SK-N-SH (cell line): ENCODE measurements around the gene TUBB2B. TPM values are rescaled to one million over a fixed set of nuclear protein-coding genes. Genes with fewer than 3 reads are reported as not detected.

ENCODE experiments used
- CTCF ChIA-PET: fragments of 300-600, 350-600 bp; formaldehyde crosslinking; extraction: SDS; loops from one replicate; lab custom pipeline; 2021; lab: Yijun Ruan, JAX
- POLR2A ChIA-PET: fragments of 350-600 bp; sonication (Branson Sonifier 250); formaldehyde crosslinking; extraction: SDS; loops from one replicate; lab custom pipeline; 2020; ENCODE audit warnings: antibody characterized with exemption, inconsistent platforms; lab: Yijun Ruan, JAX
- DNase-seq: peaks from one replicate; pipeline ENCODE4 v3.0.0; 2012
- H2AFZ ChIP-seq: fragments of 200-600 bp; sonication (generic); 2 replicates; pipeline ENCODE4 v1.8.1; 2016; ENCODE audit warnings: antibody characterized with exemption, mild to moderate bottlenecking, low read depth
- H3F3A ChIP-seq: fragments of 200-600 bp; sonication (generic); replicated peaks from 2 replicates; pipeline ENCODE3; 2016; ENCODE audit warnings: antibody characterized with exemption, mild to moderate bottlenecking; ENCODE audit not compliant: insufficient read depth
- H3K27ac ChIP-seq, 2 experiments: fragments of 200-500 bp in 1 of 2; fragments of 200-600 bp in 1 of 2; sonication (Bioruptor generic) in 1 of 2; sonication (generic), shearing (Covaris generic) in 1 of 2; 2 replicates each; pipeline versions ENCODE4 v1.5.1 to v1.6.1; 2014 to 2016; ENCODE audit warnings: low read depth in 2 of 2, inconsistent platforms in 1 of 2, low read length in 1 of 2, mild to moderate bottlenecking in 1 of 2, mixed read lengths in 1 of 2
- H3K27me3 ChIP-seq: fragments of 200-600 bp; sonication (generic), shearing (Covaris generic); 2 replicates; pipeline ENCODE4 v1.6.1; 2016; ENCODE audit warnings: mixed run types; ENCODE audit not compliant: insufficient read depth
- H3K36me3 ChIP-seq, 2 experiments: fragments of 200-500 bp in 1 of 2; fragments of 200-600 bp in 1 of 2; sonication (Bioruptor generic) in 1 of 2; sonication (generic) in 1 of 2; replicated peaks in 1 of 2; 2 replicates each; pipeline versions ENCODE3 to v1.5.1; 2014 to 2016; ENCODE audit warnings: low read length in 1 of 2, mild to moderate bottlenecking in 1 of 2; ENCODE audit not compliant: insufficient read depth in 2 of 2, control insufficient read depth in 1 of 2
- H3K4me1 ChIP-seq, 2 experiments: fragments of 200-500 bp in 1 of 2; fragments of 200-600 bp in 1 of 2; sonication (Bioruptor generic) in 1 of 2; sonication (generic), shearing (Covaris generic) in 1 of 2; 2 replicates each; pipeline versions ENCODE4 v1.5.1 to v1.6.1; 2014 to 2016; ENCODE audit warnings: low read depth in 1 of 2, low read length in 1 of 2, mixed run types in 1 of 2; ENCODE audit not compliant: insufficient read depth in 2 of 2, control insufficient read depth in 1 of 2
- H3K4me2 ChIP-seq: fragments of 200-600 bp; sonication (generic), shearing (Covaris generic); 2 replicates; pipeline ENCODE4 v1.6.1; 2017; ENCODE audit warnings: mixed run types
- H3K4me3 ChIP-seq, 2 experiments: fragments of 200-500 bp in 1 of 2; fragments of 200-600 bp in 1 of 2; sonication (Bioruptor generic) in 1 of 2; sonication (generic), shearing (Covaris generic) in 1 of 2; 2 replicates each; pipeline versions ENCODE4 v1.5.1 to v1.8.1; 2014 to 2016; ENCODE audit warnings: low read depth in 2 of 2, inconsistent platforms in 1 of 2, low read length in 1 of 2, mild to moderate bottlenecking in 1 of 2, mixed read lengths in 1 of 2, moderate library complexity in 1 of 2
- H3K79me2 ChIP-seq: fragments of 200-600 bp; sonication (generic); 2 replicates; pipeline ENCODE4 v1.8.1; 2017; ENCODE audit warnings: mild to moderate bottlenecking; ENCODE audit not compliant: insufficient read depth
- H3K9ac ChIP-seq: fragments of 200-600 bp; sonication (generic); 2 replicates; pipeline ENCODE4 v1.6.1; 2017; ENCODE audit warnings: mixed run types
- H3K9me2 ChIP-seq: fragments of 200-600 bp; sonication (generic); 2 replicates; pipeline ENCODE4 v1.6.1; 2017; ENCODE audit warnings: mixed run types
- H3K9me3 ChIP-seq: fragments of 200-600 bp; sonication (generic); 2 replicates; pipeline ENCODE4 v1.6.1; 2017; ENCODE audit warnings: mixed run types, mild to moderate bottlenecking, moderate library complexity
- H4K20me1 ChIP-seq: fragments of 200-600 bp; sonication (generic); 2 replicates; pipeline ENCODE4 v1.6.1; 2017; ENCODE audit warnings: mild to moderate bottlenecking, mixed run types; ENCODE audit not compliant: insufficient read depth
- CTCF ChIP-seq: fragments of 200-600 bp; sonication (generic); IDR thresholded peaks from 2 replicates; pipeline ENCODE4 v1.6.1; 2017; ENCODE audit warnings: antibody characterized with exemption, mild to moderate bottlenecking, moderate library complexity
- EZH2phosphoT487 ChIP-seq: fragments of 200-600 bp; sonication (generic); IDR thresholded peaks from 2 replicates; pipeline ENCODE4 v1.6.1; 2017; ENCODE audit warnings: low read depth, mixed run types, mild to moderate bottlenecking, antibody characterized with exemption, moderate library complexity, borderline replicate concordance
- MAX ChIP-seq: IDR thresholded peaks from 2 replicates; pipeline ENCODE4 v1.4.0; 2012; ENCODE audit warnings: low read depth
- MXI1 ChIP-seq: IDR thresholded peaks from 2 replicates; pipeline ENCODE4 v1.6.1; 2012; ENCODE audit warnings: mild to moderate bottlenecking, low read depth, low read length, improper control_type of control experiment
- PBX3 ChIP-seq: IDR thresholded peaks from 2 replicates; pipeline ENCODE4; 2012
- RAD21 ChIP-seq: IDR thresholded peaks from 2 replicates; pipeline ENCODE4 v1.6.1; 2012; ENCODE audit warnings: mild to moderate bottlenecking, low read length
- REST ChIP-seq: IDR thresholded peaks from 2 replicates; pipeline ENCODE4 v1.6.1; 2012; ENCODE audit warnings: mild to moderate bottlenecking, low read depth, low read length, moderate library complexity
- RFX5 ChIP-seq: IDR thresholded peaks from 2 replicates; pipeline ENCODE4 v1.6.1; 2012; ENCODE audit warnings: mild to moderate bottlenecking, improper control_type of control experiment, low read length
- SMC3 ChIP-seq: IDR thresholded peaks from 2 replicates; pipeline ENCODE4 v1.6.1; 2012; ENCODE audit warnings: low read depth, low read length, improper control_type of control experiment
- USF1 ChIP-seq: IDR thresholded peaks from 2 replicates; pipeline ENCODE4 v1.4.0; 2012; ENCODE audit warnings: low read depth, borderline replicate concordance
- WGBS: methylation state at CpG from one replicate; pipeline ENCODE4 v1.1.6; 2017; ENCODE audit warnings: low lambda C conversion rate; 5-methylcytosine and 5-hydroxymethylcytosine counted together
- polyA plus RNA-seq, 3 experiments: library from polyadenylated mRNA; depleted of rRNA; stranded (reverse); fragments of >200 nt; gene quantifications; 2 replicates each; pipeline ENCODE4 v1.2.3, GENCODE V29; 2012

The TUBB2B gene
- polyA plus RNA-seq, 1 of the 3 experiments (the other 2 are of a cell fraction) = 162 TPM

GRCh38 chr6:3196770-3197169, 30.7 kb downstream of the TUBB2B start:
- no peaks in the 10 kb centered on the region for H3K9me3 ChIP-seq
- H3K4me3 ChIP-seq = no peak overlapping the region
- H3K9ac ChIP-seq = no peak overlapping the region
- no peaks in the 10 kb centered on the region for H3K36me3 ChIP-seq
- no peak overlapping the region for H3K4me2 ChIP-seq
- 83% methylated on average over 5 of the region's 5 CpGs for WGBS
- H3K27ac ChIP-seq = no peak overlapping the region
- POLR2A ChIA-PET = no interaction called here
- CTCF ChIA-PET = interaction anchor here (0.7 to 1.3 kb wide), 3 partner anchors 17 to 77 kb away, joined by 3 to 4 read pairs (median 3); no protein-coding TSS in a partner anchor
- DNase-seq = no peak
- H3K79me2 ChIP-seq = no peaks in the 10 kb centered on the region
- TF ChIP-seq SMC3 (no peak), MAX (no peak), RFX5 (no peak), RAD21 (no peak)
- H3K4me1 ChIP-seq = peaks cover 0 to 8% of the 10 kb centered on the region in 2 experiments; a peak in 1 of 4 replicates
- H3K27me3 ChIP-seq = no peaks in the 10 kb centered on the region
- H3F3A ChIP-seq = no peaks in the 10 kb centered on the region
- no peak overlapping the region for H2AFZ ChIP-seq
- no peaks in the 10 kb centered on the region for H3K9me2 ChIP-seq
- no peaks in the 10 kb centered on the region for H4K20me1 ChIP-seq

GRCh38 chr6:3195695-3196497, 31.6 kb downstream of the TUBB2B start:
- Histone ChIP-seq H3K79me2 (no peaks in the 10 kb centered on the region), H3F3A (no peaks in the 10 kb centered on the region), H3K4me1 (peaks cover 0 to 8% of the 10 kb centered on the region in 2 experiments; a peak in 1 of 4 replicates), H3K9me2 (no peaks in the 10 kb centered on the region), H3K4me2 (no peak overlapping the region), H3K9me3 (no peaks in the 10 kb centered on the region), H3K27me3 (no peaks in the 10 kb centered on the region), H3K9ac (no peak overlapping the region), H2AFZ (peak overlapping the region; percentile 4; the same call in 1 of the 2 replicates), H3K27ac (no peak overlapping the region), H3K36me3 (no peaks in the 10 kb centered on the region), H3K4me3 (no peak overlapping the region), H4K20me1 (no peaks in the 10 kb centered on the region)
- ChIA-PET POLR2A (no interaction called here), CTCF (interaction anchor here (0.7 to 1.6 kb wide), 5 partner anchors 9 to 76 kb away, joined by 3 to 8 read pairs (median 3); no protein-coding TSS in a partner anchor)
- TF ChIP-seq EZH2phosphoT487 (no peak), CTCF (peak; percentile 43), SMC3 (peak; percentile 39; the same call in 1 of the 2 replicates), RAD21 (peak; percentile 58)
- WGBS = 76% methylated on average over 12 of the region's 16 CpGs
- DNase-seq = peak; percentile 63

GRCh38 chr6:3195420-3195694, 32.1 kb downstream of the TUBB2B start:
- H3K4me3 ChIP-seq = no peak overlapping the region
- no peaks in the 10 kb centered on the region for H3K36me3 ChIP-seq
- peaks cover 0 to 8% of the 10 kb centered on the region in 2 experiments; a peak in 1 of 4 replicates for H3K4me1 ChIP-seq
- H3K4me2 ChIP-seq = no peak overlapping the region
- no peaks in the 10 kb centered on the region for H3F3A ChIP-seq
- H2AFZ ChIP-seq = peak overlapping the region; percentile 4; the same call in 1 of the 2 replicates
- WGBS = 87% methylated on average over 5 of the region's 5 CpGs
- no peaks in the 10 kb centered on the region for H3K9me3 ChIP-seq
- ChIA-PET CTCF (interaction anchor here (1.3 to 1.6 kb wide), 4 partner anchors 9 to 74 kb away, joined by 3 to 8 read pairs (median 4); no protein-coding TSS in a partner anchor), POLR2A (no interaction called here)
- no peak overlapping the region for H3K9ac ChIP-seq
- DNase-seq = no peak
- no peak overlapping the region; a peak in 1 of 4 replicates for H3K27ac ChIP-seq
- no peaks in the 10 kb centered on the region for H4K20me1 ChIP-seq
- H3K9me2 ChIP-seq = no peaks in the 10 kb centered on the region
- no peaks in the 10 kb centered on the region for H3K27me3 ChIP-seq
- H3K79me2 ChIP-seq = no peaks in the 10 kb centered on the region
- TF ChIP-seq MXI1 (no peak), REST (no peak), USF1 (no peak), RFX5 (no peak), PBX3 (no peak)
